HepG2 (cell line): ENCODE data around the gene VPS25. TPM values are rescaled to one million over a fixed set of nuclear protein-coding genes. Genes with fewer than 3 reads are reported as not detected.

Experiments used
- ATAC-seq: fragments of 200-7000 bp; cut with Tn5 transposase; 3 replicates; pipeline ENCODE4 v1.9.1; 2020; ENCODE audit warnings: mild to moderate bottlenecking, moderate library complexity
- BruUV-seq: library from RNA; stranded (reverse); fragments of 400-500 nt; replicated peaks from 2 replicates; lab custom pipeline; 2021; lab: Mats Ljungman, UMichigan
- CTCF ChIA-PET: fragments of 300-600 bp; formaldehyde crosslinking; extraction: SDS; loops from one replicate; lab custom pipeline; 2021; ENCODE audit warnings: low total read pairs, inconsistent platforms, low intra/inter-chr PET ratio; lab: Yijun Ruan, JAX
- POLR2A ChIA-PET: fragments of 350-600 bp; sonication (Branson Sonifier 250); formaldehyde crosslinking; loops from one replicate; lab custom pipeline; 2020; ENCODE audit warnings: antibody characterized with exemption, inconsistent platforms; lab: Yijun Ruan, JAX
- DNase-seq: peaks from one replicate; pipeline ENCODE4 v3.0.0-alpha.2; 2015; ENCODE audit warnings: low spot score
- FAIRE-seq: peaks from 3 replicates; lab custom pipeline; 2011; peaks lifted over from hg19 to GRCh38; lab: Jason Lieb, UNC
- H2AFZ ChIP-seq: one replicate; pipeline ENCODE4 v1.6.1; 2011; ENCODE audit warnings: low read length, inconsistent platforms
- H3K27ac ChIP-seq: fragments of 300-600 bp; 3 replicates; pipeline ENCODE4 v1.8.0; 2011; ENCODE audit warnings: mixed run types, mild to moderate bottlenecking, mixed read lengths, low read length, inconsistent platforms; ENCODE audit not compliant: insufficient read depth; ENCODE audit errors: extremely low read length
- H3K27me3 ChIP-seq, 2 experiments: fragments of 200-600 bp in 1 of 2; 2 replicates in 1 of 2; 3 replicates in 1 of 2; pipeline versions ENCODE4 v1.6.0 to v1.8.0; 2011; ENCODE audit warnings: low read length in 2 of 2, mild to moderate bottlenecking in 2 of 2, moderate library complexity in 2 of 2, inconsistent platforms in 1 of 2; ENCODE audit not compliant: insufficient read depth in 2 of 2, control insufficient read depth in 1 of 2
- H3K36me3 ChIP-seq, 2 experiments: fragments of 200-600 bp in 1 of 2; replicated peaks in 1 of 2; 2 replicates in 1 of 2; 3 replicates in 1 of 2; pipeline versions ENCODE4 v1.5.1 to v1.8.0; 2011; ENCODE audit warnings: low read length in 2 of 2, inconsistent platforms in 1 of 2; ENCODE audit not compliant: insufficient read depth in 2 of 2, control insufficient read depth in 1 of 2
- H3K4me1 ChIP-seq: 2 replicates; pipeline ENCODE4 v1.5.1; 2012; ENCODE audit warnings: low read length, inconsistent platforms; ENCODE audit not compliant: insufficient read depth
- H3K4me2 ChIP-seq: 2 replicates; pipeline ENCODE4 v1.6.0; 2011; ENCODE audit warnings: low read depth, low read length, inconsistent platforms
- H3K4me3 ChIP-seq, 3 experiments: fragments of 200-600 bp in 1 of 3; sonication (generic), shearing (Covaris generic) in 1 of 3; replicated peaks in 1 of 3; 2 replicates each; pipeline ENCODE4 v1.5.1; 2011 to 2016; ENCODE audit warnings: low read length in 3 of 3, inconsistent platforms in 2 of 3, low read depth in 2 of 3, mild to moderate bottlenecking in 2 of 3, control low read depth in 1 of 3, mixed read lengths in 1 of 3; ENCODE audit not compliant: insufficient read depth in 1 of 3
- H3K79me2 ChIP-seq: one replicate; pipeline ENCODE4 v1.6.1; 2011; ENCODE audit warnings: low read length, inconsistent platforms; ENCODE audit not compliant: insufficient read depth
- H3K9ac ChIP-seq: 2 replicates; pipeline ENCODE4 v1.6.0; 2011; ENCODE audit warnings: mild to moderate bottlenecking, low read depth, low read length, inconsistent platforms; ENCODE audit not compliant: insufficient read depth
- H3K9me3 ChIP-seq: 2 replicates; pipeline ENCODE4 v1.5.1; 2012; ENCODE audit warnings: mild to moderate bottlenecking, low read length
- H4K20me1 ChIP-seq: 2 replicates; pipeline ENCODE4 v1.6.0; 2011; ENCODE audit warnings: inconsistent platforms, mild to moderate bottlenecking, low read length, moderate library complexity; ENCODE audit not compliant: insufficient read depth
- AGO2 ChIP-seq: fragments of 200-400 bp; formaldehyde crosslinking; optimal IDR thresholded peaks from 2 replicates; pipeline ENCODE3; 2017; ENCODE audit warnings: mild to moderate bottlenecking, low read depth, low read length, moderate library complexity
- ATM ChIP-seq: fragments of 450-650 bp; IDR thresholded peaks from 2 replicates; pipeline ENCODE4 v1.7.1; 2017; ENCODE audit warnings: mild to moderate bottlenecking, borderline replicate concordance
- CREB1 ChIP-seq, 2 experiments: fragments of 450-650 bp in 1 of 2; IDR thresholded peaks; 2 replicates each; pipeline ENCODE4 v1.6.1; 2016 to 2017; ENCODE audit warnings: control low read depth in 1 of 2, mild to moderate bottlenecking in 1 of 2, missing compliant biosample characterization in 1 of 2, missing genetic modification characterization in 1 of 2
- DZIP1 ChIP-seq: sonication (generic); formaldehyde crosslinking; IDR thresholded peaks from 2 replicates; pipeline ENCODE4 v1.5.0; 2020; ENCODE audit warnings: mild to moderate bottlenecking, missing genetic modification reagents
- HNF4A ChIP-seq: sonication (generic); formaldehyde crosslinking; IDR thresholded peaks from 2 replicates; pipeline ENCODE4 v1.4.0; 2020; ENCODE audit warnings: missing genetic modification reagents
- PHF8 ChIP-seq: sonication (generic); formaldehyde crosslinking; IDR thresholded peaks from 2 replicates; pipeline ENCODE4 v1.5.0; 2020; ENCODE audit warnings: missing genetic modification reagents
- POLR2A ChIP-seq, 2 experiments: IDR thresholded peaks; 2 replicates each; pipeline ENCODE4 v1.6.1; 2011; ENCODE audit warnings: low read depth in 2 of 2, low read length in 2 of 2, mild to moderate bottlenecking in 1 of 2, moderate library complexity in 1 of 2; ENCODE audit not compliant: insufficient read depth in 1 of 2
- PPARG ChIP-seq: conservative IDR thresholded peaks from 2 replicates; pipeline ENCODE4 v1.6.1; 2016; ENCODE audit warnings: missing biosample characterization, missing genetic modification reagents
- XRCC5 ChIP-seq: fragments of 200-400 bp; formaldehyde crosslinking; optimal IDR thresholded peaks from 2 replicates; pipeline ENCODE3; 2017; ENCODE audit warnings: mild to moderate bottlenecking, low read length
- ZGPAT ChIP-seq: IDR thresholded peaks from 2 replicates; pipeline ENCODE4 v1.6.1; 2016; ENCODE audit warnings: mild to moderate bottlenecking
- ZNF510 ChIP-seq: sonication (generic); formaldehyde crosslinking; IDR thresholded peaks from 2 replicates; pipeline ENCODE4 v1.4.0; 2020; ENCODE audit warnings: low read depth, mild to moderate bottlenecking, missing genetic modification reagents
- ZNF652 ChIP-seq: IDR thresholded peaks from 2 replicates; pipeline ENCODE4 v1.6.1; 2016; ENCODE audit warnings: low read depth, borderline replicate concordance
- ZUFSP ChIP-seq: sonication (generic); formaldehyde crosslinking; IDR thresholded peaks from 2 replicates; pipeline ENCODE4 v1.9.0; 2021; ENCODE audit warnings: missing genetic modification reagents, mild to moderate bottlenecking, borderline replicate concordance
- WGBS: methylation state at CpG from one replicate; pipeline ENCODE4 v1.1.6; 2017; ENCODE audit warnings: low lambda C conversion rate; 5-methylcytosine and 5-hydroxymethylcytosine counted together
- in situ Hi-C: cut with HindIII; loops from 2 replicates; pipeline ENCODE4 v1.10.0; 2017; ENCODE audit warnings: low pct_unique_long_range_greater_than_20kb; ENCODE audit not compliant: extremely low pct_ligation_motif_present
- intact Hi-C: fragments of 100-400 bp; cut with micrococcal nuclease; formaldehyde crosslinking; loops from one replicate; pipeline ENCODE4 v1.10.0; 2022; ENCODE audit not compliant: unreplicated experiment
- polyA plus RNA-seq, 8 experiments: library from polyadenylated mRNA; depleted of rRNA in 3 of 8; stranded (reverse) in 7 of 8; unstranded in 1 of 8; fragments of >200 nt; fragmentation: Illumina TruSeq in 4 of 8; extraction: Trizol in 4 of 8; gene quantifications; 2 replicates each; pipeline versions ENCODE4 v1.2.1 to v1.2.3, GENCODE V29; 2011 to 2016; ENCODE audit warnings: low read depth in 4 of 8, missing spikeins in 1 of 8, mixed read lengths in 1 of 8; ENCODE audit not compliant: insufficient read depth in 1 of 8
- total RNA-seq, 5 experiments: library from RNA; depleted of rRNA; stranded (reverse); fragments of >200 nt; fragmentation: Illumina TruSeq; extraction: Trizol; gene quantifications; 2 replicates each; pipeline ENCODE4 v1.2.3, GENCODE V29; 2016; ENCODE audit warnings: low read depth in 1 of 5

Gene VPS25
- total and polyA plus RNA-seq, 2 of the 13 experiments (the other 11 are each of a cell fraction or from before 2014, with no cell fraction given), result 161 to 249 TPM

- H2AFZ ChIP-seq, result no peak overlapping the region
- peaks cover 41% of the 10 kb centered on the region for H3K4me1 ChIP-seq
- ChIA-PET POLR2A (interaction anchor here (0.7 to 12.5 kb wide), 3 partner anchors 8 to 43 kb away, joined by 3 to 278 read pairs (median 18); partner anchors contain the start of genes CNTD1, COA3 and WNK4), CTCF (no interaction called here)
- peaks cover 4% of the 10 kb centered on the region; the same call in 1 of the 2 replicates for H4K20me1 ChIP-seq
- peaks cover 11% of the 10 kb centered on the region for H3K79me2 ChIP-seq
- in situ Hi-C loops, result no loop called here
- ATAC-seq (no peak), DNase-seq (no peak), FAIRE-seq (no peak)
- no TSS peak for BruUV-seq
- no peak for TF ChIP-seq ATM
- TF ChIP-seq AGO2, result peak; percentile 72
- TF ChIP-seq POLR2A (IDR thresholded peaks at IDR 0.05; ENCODE audit: insufficient read depth in 1 of 2, low read depth in 2 of 2, low read length in 2 of 2), result peak in 1 of 2 experiments; percentile 37; a peak in 1 of 4 replicates
- intact Hi-C loops, result no loop called here
- H3K4me3 ChIP-seq, result no peak overlapping the region
- no peaks in the 10 kb centered on the region for H3K9me3 ChIP-seq
- no peak overlapping the region for H3K4me2 ChIP-seq
- H3K9ac ChIP-seq, result no peak overlapping the region
- 96% methylated on average over 11 of the region's 11 CpGs for WGBS
- peaks cover 19 to 32% of the 10 kb centered on the region in 2 experiments; a peak in 4 of 5 replicates for H3K36me3 ChIP-seq
- no peak overlapping the region for H3K27ac ChIP-seq
- no peaks in the 10 kb centered on the region for H3K27me3 ChIP-seq
Observed at GRCh38 chr17:42787266-42787665, 14.0 kb downstream of the VPS25 start.

- peak overlapping the region; percentile 58 for H3K27ac ChIP-seq
- H3K9ac ChIP-seq, result no peak overlapping the region; the same call in 1 of the 2 replicates
- BruUV-seq, result no TSS peak
- intact Hi-C loops, result no loop called here
- H3K79me2 ChIP-seq, result peaks cover 4% of the 10 kb centered on the region
- peak; percentile 63 for ATAC-seq
- H3K36me3 ChIP-seq, result peaks cover 5 to 12% of the 10 kb centered on the region in 2 experiments
- H3K4me1 ChIP-seq, result peaks cover 59% of the 10 kb centered on the region
- H3K9me3 ChIP-seq, result no peaks in the 10 kb centered on the region
- POLR2A ChIA-PET, result interaction anchor here (0.7 to 12.5 kb wide), 8 partner anchors 11 to 46 kb away, joined by 3 to 278 read pairs (median 4); partner anchors contain the start of genes PSME3, VPS25 and WNK4
- no peak for FAIRE-seq
- no peak overlapping the region for H2AFZ ChIP-seq
- in situ Hi-C loops, result no loop called here
- H3K27me3 ChIP-seq, result no peaks in the 10 kb centered on the region
- H4K20me1 ChIP-seq, result no peaks in the 10 kb centered on the region
- CTCF ChIA-PET, result no interaction called here
- H3K4me3 ChIP-seq, result no peak overlapping the region
- DNase-seq, result peak; percentile 73
- H3K4me2 ChIP-seq, result 0 out of 2 replicates have a peak overlapping the region, but pooled peaks have one; percentile 24
- 7% methylated on average over 2 of the region's 2 CpGs for WGBS
- TF ChIP-seq PPARG (CRISPR knock-in tag) (peak; percentile 59; the same call in 1 of the 2 replicates), DZIP1 (CRISPR knock-in tag) (no peak), ZNF510 (CRISPR knock-in tag) (no peak), ZGPAT (0 out of 2 replicates have a peak, but pooled peaks have one; percentile 36), XRCC5 (no peak), HNF4A (CRISPR knock-in tag) (peak; percentile 88), ZUFSP (CRISPR knock-in tag) (no peak), PHF8 (CRISPR knock-in tag) (no peak), CREB1 (IDR thresholded peaks at IDR 0.05) (no peak), CREB1 (CRISPR knock-in tag; IDR thresholded peaks at IDR 0.05) (peak; percentile 43), ZNF652 (CRISPR knock-in tag) (0 out of 2 replicates have a peak, but pooled peaks have one; percentile 46)
Observed at GRCh38 chr17:42791948-42792347, 18.7 kb downstream of the VPS25 start.
